Measurements from ENCODE around the gene CDC27. TPM values are rescaled to one million over a fixed set of nuclear protein-coding genes. Genes with fewer than 3 reads are reported as not detected.

The CDC27 gene, protein sequence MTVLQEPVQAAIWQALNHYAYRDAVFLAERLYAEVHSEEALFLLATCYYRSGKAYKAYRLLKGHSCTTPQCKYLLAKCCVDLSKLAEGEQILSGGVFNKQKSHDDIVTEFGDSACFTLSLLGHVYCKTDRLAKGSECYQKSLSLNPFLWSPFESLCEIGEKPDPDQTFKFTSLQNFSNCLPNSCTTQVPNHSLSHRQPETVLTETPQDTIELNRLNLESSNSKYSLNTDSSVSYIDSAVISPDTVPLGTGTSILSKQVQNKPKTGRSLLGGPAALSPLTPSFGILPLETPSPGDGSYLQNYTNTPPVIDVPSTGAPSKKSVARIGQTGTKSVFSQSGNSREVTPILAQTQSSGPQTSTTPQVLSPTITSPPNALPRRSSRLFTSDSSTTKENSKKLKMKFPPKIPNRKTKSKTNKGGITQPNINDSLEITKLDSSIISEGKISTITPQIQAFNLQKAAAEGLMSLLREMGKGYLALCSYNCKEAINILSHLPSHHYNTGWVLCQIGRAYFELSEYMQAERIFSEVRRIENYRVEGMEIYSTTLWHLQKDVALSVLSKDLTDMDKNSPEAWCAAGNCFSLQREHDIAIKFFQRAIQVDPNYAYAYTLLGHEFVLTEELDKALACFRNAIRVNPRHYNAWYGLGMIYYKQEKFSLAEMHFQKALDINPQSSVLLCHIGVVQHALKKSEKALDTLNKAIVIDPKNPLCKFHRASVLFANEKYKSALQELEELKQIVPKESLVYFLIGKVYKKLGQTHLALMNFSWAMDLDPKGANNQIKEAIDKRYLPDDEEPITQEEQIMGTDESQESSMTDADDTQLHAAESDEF
- total RNA-seq (10 to 100 TPM; 54.6 to 66.0 (median 58.6) TPM), total RNA-seq (51.1 to 138 (median 84.7) reads per million in 29 experiments)
- 51.1 TPM for total RNA-seq (2013)

DNA sequence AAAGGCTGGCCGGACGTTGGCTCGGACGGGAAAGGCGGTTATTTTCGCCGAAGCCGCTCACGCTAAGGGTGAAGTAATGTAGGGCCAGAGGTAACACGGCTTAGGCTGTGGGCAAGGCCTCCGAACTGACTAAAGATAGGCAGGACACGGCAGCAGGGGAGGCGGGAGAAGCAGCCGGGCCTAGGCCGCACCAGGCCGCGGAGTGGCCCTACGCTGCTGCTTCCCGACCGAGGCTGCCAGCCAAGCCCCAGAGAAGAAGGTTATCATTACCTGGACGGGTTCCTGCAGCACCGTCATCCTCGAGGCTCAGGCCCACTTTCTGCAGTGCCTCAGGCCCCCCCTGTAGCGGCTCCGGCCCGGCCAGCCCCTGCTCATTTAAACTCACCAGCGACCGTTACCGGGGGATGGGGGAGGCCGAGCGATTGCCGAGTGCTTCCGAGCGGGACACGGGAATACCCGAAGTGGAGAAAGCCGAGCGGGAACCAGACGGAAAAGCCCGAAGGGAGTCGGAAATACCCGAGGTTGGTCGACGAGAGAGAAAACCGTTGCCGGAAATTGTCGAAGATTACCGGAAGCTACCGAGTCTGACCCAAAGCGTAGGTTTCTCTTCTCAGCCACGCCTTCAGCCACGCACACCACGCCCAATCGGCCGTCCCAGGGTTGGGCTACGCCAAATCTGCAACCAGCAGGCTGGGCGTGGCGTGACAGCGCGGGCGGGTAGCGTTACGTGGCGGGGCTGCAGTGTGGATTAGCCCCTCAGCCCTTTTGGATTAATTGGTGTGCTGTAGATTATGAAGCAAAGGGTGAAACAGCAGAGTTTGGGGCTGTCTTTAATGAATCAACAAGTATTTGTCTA, at the start of gene CDC27:
TSS of gene CDC27 (minus strand) at position 420 of the 856 bp plus-strand sequence. CDS start at position 297, 123 bp downstream.
- peaks cover 46 to 66% (median 50%) of the 10 kb centered on the region in 3 donors for H3K4me1 Mint-ChIP-seq
- H3K9me3 Mint-ChIP-seq = no peaks in the 10 kb centered on the region
- ATAC-seq (replicated peaks in 1 of 4) (peak; percentile 93 to 96 (median 94)), DNase-seq (peak; percentile 97 to 100 (median 100))
- Histone ChIP-seq H3K36me3 (ENCODE audit: control insufficient read depth in 2 of 2, extremely low read depth in 1 of 2, insufficient read depth in 1 of 2, low read length in 1 of 2) (no peaks in the 10 kb centered on the region), H3K4me1 (ENCODE audit: control insufficient read depth in 1 of 2, extremely low read depth in 1 of 2, insufficient read depth in 2 of 2, low read length in 2 of 2) (peaks cover 11 to 21% of the 10 kb centered on the region in 2 experiments), H3K9me3 (no peaks in the 10 kb centered on the region), H3K4me3 (ENCODE audit: control insufficient read depth in 1 of 2, extremely low read depth in 1 of 2, low read length in 1 of 2) (peak within 1 kb of the TSS; percentile 91 to 95), H3K27ac (ENCODE audit: low read length) (peak within 1 kb of the TSS; percentile 91), H3K27me3 (replicated peaks in 1 of 2; ENCODE audit: control insufficient read depth in 2 of 2, extremely low read depth in 1 of 2, insufficient read depth in 2 of 2, low read length in 1 of 2) (no peaks in the 10 kb centered on the region)
- H3K36me3 Mint-ChIP-seq = no peaks in the 10 kb centered on the region
- WGBS (ENCODE audit: insufficient coverage) = under 1% methylated on average over 59 of the region's 64 CpGs
- peak within 1 kb of the TSS; percentile 94 to 97 (median 95) for H3K4me3 Mint-ChIP-seq
- H3K27me3 Mint-ChIP-seq = no peaks in the 10 kb centered on the region
- peak within 1 kb of the TSS; percentile 83 to 93 for H3K27ac Mint-ChIP-seq
- ChIA-PET POLR2A (no interaction called here), CTCF (interaction anchor here in 1 of 2 donors (0.6 to 1.0 kb wide), 2 partner anchors 18 to 1693 kb away, joined by 3 read pairs; no protein-coding TSS in a partner anchor)

DNA sequence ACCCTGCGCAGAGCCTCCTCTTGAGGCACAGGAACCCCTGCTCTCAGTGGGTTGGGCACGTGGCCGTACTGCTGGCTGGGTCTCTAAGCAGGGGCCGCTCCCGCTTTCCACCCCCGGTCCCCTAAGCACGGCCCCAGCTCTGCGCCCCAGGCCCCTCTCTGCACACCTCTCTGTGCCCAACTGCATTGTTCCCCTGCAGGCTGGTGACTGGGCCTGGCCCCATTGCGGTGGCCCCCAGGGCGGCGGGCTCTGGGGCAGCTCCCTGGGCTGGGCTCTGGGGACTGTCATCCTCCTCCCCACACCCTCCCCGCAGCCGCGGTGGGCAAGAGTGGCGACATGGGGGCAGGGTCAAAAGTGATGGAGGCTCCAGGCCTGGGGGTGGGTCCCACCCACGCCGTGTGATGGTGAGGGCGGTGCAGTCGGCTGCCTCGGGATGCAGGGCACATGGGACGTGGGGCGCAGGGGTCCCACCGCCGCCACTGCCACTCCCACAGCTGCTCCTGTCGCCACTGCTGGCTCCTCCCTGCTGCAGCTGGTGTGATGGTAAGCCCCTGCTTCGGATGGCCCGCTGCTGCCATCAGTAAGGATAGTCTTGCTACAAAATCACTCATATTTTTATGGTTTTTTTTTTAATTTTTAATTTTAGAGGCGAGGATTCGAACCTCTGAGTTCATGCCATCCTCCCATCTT, 49.4 kb upstream of the CDC27 start:
- Mint-ChIP-seq H3K4me3 (no peak overlapping the region), H3K9me3 (no peaks in the 10 kb centered on the region), H3K27ac (no peak overlapping the region), H3K36me3 (no peaks in the 10 kb centered on the region), H3K4me1 (peaks cover 0 to 14% (median 8%) of the 10 kb centered on the region in 3 donors), H3K27me3 (peaks cover 3 to 6% of the 10 kb centered on the region in 2 donors)
- 94% methylated on average over 18 of the region's 29 CpGs for WGBS (ENCODE audit: insufficient coverage)
- CTCF ChIA-PET = interaction anchor here in 1 of 2 donors (0.6 kb wide), 1 partner anchor 39 kb away, joined by 7 read pairs; no protein-coding TSS in a partner anchor
- Histone ChIP-seq H3K9me3 (no peaks in the 10 kb centered on the region), H3K27ac (ENCODE audit: low read length) (no peak overlapping the region), H3K36me3 (ENCODE audit: control insufficient read depth in 2 of 2, extremely low read depth in 1 of 2, insufficient read depth in 1 of 2, low read length in 1 of 2) (no peaks in the 10 kb centered on the region), H3K4me3 (ENCODE audit: control insufficient read depth in 1 of 2, extremely low read depth in 1 of 2, low read length in 1 of 2) (no peak overlapping the region), H3K27me3 (replicated peaks in 1 of 2; ENCODE audit: control insufficient read depth in 2 of 2, extremely low read depth in 1 of 2, insufficient read depth in 2 of 2, low read length in 1 of 2) (peaks cover 0 to 7% of the 10 kb centered on the region in 2 experiments), H3K4me1 (ENCODE audit: control insufficient read depth in 1 of 2, extremely low read depth in 1 of 2, insufficient read depth in 2 of 2, low read length in 2 of 2) (peaks cover 0 to 3% of the 10 kb centered on the region in 2 experiments)
- POLR2A ChIA-PET = no interaction called here
- ATAC-seq (replicated peaks in 1 of 4) = no peak
- DNase-seq = no peak

DNA sequence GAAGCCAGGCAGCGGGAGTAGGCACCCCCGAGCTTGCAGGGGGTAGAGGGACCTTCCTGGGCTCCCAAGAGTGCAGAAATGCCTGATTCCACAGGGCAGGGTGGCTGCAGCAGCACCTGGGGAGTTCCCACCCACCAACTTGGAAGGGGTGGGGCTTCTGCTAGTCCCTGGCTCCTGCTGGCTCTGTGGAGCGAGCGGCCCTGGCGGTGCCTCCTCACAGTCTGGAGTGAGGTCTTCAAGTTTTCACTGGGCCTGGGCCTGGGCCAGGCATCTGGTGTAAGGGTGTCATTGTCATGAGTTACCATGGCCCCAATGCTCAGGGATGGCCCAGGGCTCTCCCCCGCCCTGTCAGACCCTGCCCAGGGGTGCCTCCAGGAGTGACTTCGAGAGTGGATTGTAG, 48.7 kb upstream of the CDC27 start:
- no peak overlapping the region for H3K27ac ChIP-seq (ENCODE audit: low read length)
- Mint-ChIP-seq H3K27me3 (peaks cover 3 to 6% of the 10 kb centered on the region in 2 donors), H3K36me3 (no peaks in the 10 kb centered on the region), H3K9me3 (no peaks in the 10 kb centered on the region), H3K4me1 (peaks cover 0 to 14% (median 8%) of the 10 kb centered on the region in 3 donors), H3K4me3 (no peak overlapping the region), H3K27ac (no peak overlapping the region)
- ChIA-PET CTCF (interaction anchor here in 1 of 2 donors (0.5 kb wide), 1 partner anchor 429 kb away, joined by 3 read pairs; no protein-coding TSS in a partner anchor), POLR2A (no interaction called here)
- no peaks in the 10 kb centered on the region for H3K9me3 ChIP-seq
- 87% methylated on average over 7 of the region's 7 CpGs for WGBS (ENCODE audit: insufficient coverage)
- DNase-seq (no peak), ATAC-seq (replicated peaks in 1 of 4) (no peak)
- peaks cover 0 to 7% of the 10 kb centered on the region in 2 experiments for H3K27me3 ChIP-seq (replicated peaks in 1 of 2; ENCODE audit: control insufficient read depth in 2 of 2, extremely low read depth in 1 of 2, insufficient read depth in 2 of 2, low read length in 1 of 2)
- H3K4me1 ChIP-seq (ENCODE audit: control insufficient read depth in 1 of 2, extremely low read depth in 1 of 2, insufficient read depth in 2 of 2, low read length in 2 of 2) = peaks cover 0 to 3% of the 10 kb centered on the region in 2 experiments
- H3K36me3 ChIP-seq (ENCODE audit: control insufficient read depth in 2 of 2, extremely low read depth in 1 of 2, insufficient read depth in 1 of 2, low read length in 1 of 2) = no peaks in the 10 kb centered on the region
- no peak overlapping the region for H3K4me3 ChIP-seq (ENCODE audit: control insufficient read depth in 1 of 2, extremely low read depth in 1 of 2, low read length in 1 of 2)

DNA sequence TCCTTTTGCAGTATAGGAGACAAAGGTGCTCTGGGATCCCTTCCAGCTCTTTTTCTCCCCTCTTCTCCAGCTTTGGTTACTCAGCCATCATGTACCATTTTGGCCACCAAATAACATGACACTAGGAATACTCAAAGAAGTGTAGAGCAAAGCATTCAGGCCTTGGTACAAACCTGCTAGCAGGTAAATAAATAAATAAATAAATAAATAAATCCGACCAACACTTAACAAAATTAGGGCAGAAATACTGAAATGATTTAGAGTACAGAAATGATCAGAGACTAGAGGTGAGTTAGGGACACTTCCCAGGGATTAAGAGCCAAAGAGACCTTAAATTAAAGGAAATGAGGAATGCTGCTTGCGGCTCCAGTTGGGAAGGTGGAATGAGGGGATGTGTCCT, 46.8 kb upstream of the CDC27 start:
- CTCF ChIA-PET = no interaction called here

DNA sequence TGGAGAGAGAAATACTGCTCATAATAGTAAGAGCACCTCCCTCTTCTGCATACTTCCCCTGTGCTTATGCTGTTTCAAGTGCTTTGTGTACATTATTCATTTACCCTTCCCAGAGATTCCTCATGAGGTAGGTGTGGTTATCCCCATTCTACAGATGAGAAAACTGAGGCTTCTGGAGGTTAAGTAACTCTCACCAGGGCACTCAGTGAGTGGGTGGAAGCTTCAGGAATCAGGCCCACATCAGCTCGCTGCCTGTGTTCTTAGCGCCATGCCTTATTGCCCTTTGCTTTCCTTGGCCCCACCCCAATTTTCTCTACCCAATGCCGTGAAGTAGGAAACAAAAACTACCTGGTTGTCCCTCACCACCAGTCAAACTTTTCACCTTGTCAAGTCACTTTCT, 46.4 kb upstream of the CDC27 start:
- WGBS (ENCODE audit: insufficient coverage) = 78% methylated on average over 3 of the region's 3 CpGs
- no peak overlapping the region for H3K27ac ChIP-seq (ENCODE audit: low read length)
- ATAC-seq (replicated peaks in 1 of 4) (no peak), DNase-seq (no peak)
- H3K27me3 ChIP-seq (replicated peaks in 1 of 2; ENCODE audit: control insufficient read depth in 2 of 2, extremely low read depth in 1 of 2, insufficient read depth in 2 of 2, low read length in 1 of 2) = peaks cover 0 to 7% of the 10 kb centered on the region in 2 experiments
- ChIA-PET POLR2A (no interaction called here), CTCF (no interaction called here)
- no peak overlapping the region for H3K4me3 Mint-ChIP-seq
- H3K27ac Mint-ChIP-seq = no peak overlapping the region
- H3K27me3 Mint-ChIP-seq = peaks cover 3 to 4% of the 10 kb centered on the region in 2 donors
- no peaks in the 10 kb centered on the region for H3K36me3 Mint-ChIP-seq
- peaks cover 0 to 3% of the 10 kb centered on the region in 2 experiments for H3K4me1 ChIP-seq (ENCODE audit: control insufficient read depth in 1 of 2, extremely low read depth in 1 of 2, insufficient read depth in 2 of 2, low read length in 2 of 2)
- H3K4me1 Mint-ChIP-seq = peaks cover 3 to 15% (median 7%) of the 10 kb centered on the region in 3 donors
- no peaks in the 10 kb centered on the region for H3K36me3 ChIP-seq (ENCODE audit: control insufficient read depth in 2 of 2, extremely low read depth in 1 of 2, insufficient read depth in 1 of 2, low read length in 1 of 2)
- H3K9me3 ChIP-seq = no peaks in the 10 kb centered on the region
- no peak overlapping the region for H3K4me3 ChIP-seq (ENCODE audit: control insufficient read depth in 1 of 2, extremely low read depth in 1 of 2, low read length in 1 of 2)
- H3K9me3 Mint-ChIP-seq = no peaks in the 10 kb centered on the region

More for the DNA sequence above, 46.8 kb upstream of the CDC27 start:
- H3K9me3 Mint-ChIP-seq = no peaks in the 10 kb centered on the region
- H3K27me3 Mint-ChIP-seq = no peaks in the 10 kb centered on the region
- H3K4me1 Mint-ChIP-seq = peaks cover 0 to 14% (median 8%) of the 10 kb centered on the region in 3 donors
- Histone ChIP-seq H3K9me3 (no peaks in the 10 kb centered on the region), H3K4me1 (ENCODE audit: control insufficient read depth in 1 of 2, extremely low read depth in 1 of 2, insufficient read depth in 2 of 2, low read length in 2 of 2) (peaks cover 0 to 3% of the 10 kb centered on the region in 2 experiments), H3K27me3 (replicated peaks in 1 of 2; ENCODE audit: control insufficient read depth in 2 of 2, extremely low read depth in 1 of 2, insufficient read depth in 2 of 2, low read length in 1 of 2) (peaks cover 0 to 4% of the 10 kb centered on the region in 2 experiments), H3K36me3 (ENCODE audit: control insufficient read depth in 2 of 2, extremely low read depth in 1 of 2, insufficient read depth in 1 of 2, low read length in 1 of 2) (no peaks in the 10 kb centered on the region), H3K4me3 (ENCODE audit: control insufficient read depth in 1 of 2, extremely low read depth in 1 of 2, low read length in 1 of 2) (no peak overlapping the region), H3K27ac (ENCODE audit: low read length) (no peak overlapping the region)
- whole genome bisulfite sequencing (ENCODE audit: insufficient coverage) = 100% methylated on average over 1 of the region's 2 CpGs
- H3K4me3 Mint-ChIP-seq = no peak overlapping the region
- DNase-seq = no peak
- no peak for ATAC-seq (replicated peaks in 1 of 4)
- POLR2A ChIA-PET = no interaction called here
- no peak overlapping the region for H3K27ac Mint-ChIP-seq
- no peaks in the 10 kb centered on the region for H3K36me3 Mint-ChIP-seq

All from T-cell (primary cell).